ENCODE data around the gene UBE2Q1. TPM values are rescaled to one million over a fixed set of nuclear protein-coding genes. Genes with fewer than 3 reads are reported as not detected.

The UBE2Q1 gene
- total RNA-seq, 1 donor from 2014 or later: 88.3 TPM

DNA sequence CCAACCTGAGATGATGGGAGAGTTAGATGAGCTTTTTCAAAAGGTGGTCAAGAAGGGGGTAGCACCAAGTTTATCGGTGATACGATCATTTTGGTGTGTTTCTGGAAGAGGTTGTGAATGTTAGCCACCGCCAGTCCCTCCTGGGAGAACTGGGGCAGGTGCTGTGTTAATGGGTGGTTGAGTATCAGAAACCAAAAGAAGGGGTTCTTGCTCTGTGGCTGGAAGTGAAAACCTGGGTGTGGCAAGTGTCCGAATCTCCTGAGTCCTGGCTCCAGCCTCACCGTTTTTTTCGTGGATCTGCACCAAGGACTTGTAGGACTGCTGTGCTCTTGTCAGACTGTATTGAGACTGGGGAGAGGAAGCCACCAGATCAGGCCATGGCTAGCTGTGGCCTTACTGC, 7.8 kb downstream of the UBE2Q1 start:
- no peak overlapping the region for H3K27ac Mint-ChIP-seq
- H3K27me3 Mint-ChIP-seq: no peaks in the 10 kb centered on the region
- TF ChIP-seq, protein P1, sequence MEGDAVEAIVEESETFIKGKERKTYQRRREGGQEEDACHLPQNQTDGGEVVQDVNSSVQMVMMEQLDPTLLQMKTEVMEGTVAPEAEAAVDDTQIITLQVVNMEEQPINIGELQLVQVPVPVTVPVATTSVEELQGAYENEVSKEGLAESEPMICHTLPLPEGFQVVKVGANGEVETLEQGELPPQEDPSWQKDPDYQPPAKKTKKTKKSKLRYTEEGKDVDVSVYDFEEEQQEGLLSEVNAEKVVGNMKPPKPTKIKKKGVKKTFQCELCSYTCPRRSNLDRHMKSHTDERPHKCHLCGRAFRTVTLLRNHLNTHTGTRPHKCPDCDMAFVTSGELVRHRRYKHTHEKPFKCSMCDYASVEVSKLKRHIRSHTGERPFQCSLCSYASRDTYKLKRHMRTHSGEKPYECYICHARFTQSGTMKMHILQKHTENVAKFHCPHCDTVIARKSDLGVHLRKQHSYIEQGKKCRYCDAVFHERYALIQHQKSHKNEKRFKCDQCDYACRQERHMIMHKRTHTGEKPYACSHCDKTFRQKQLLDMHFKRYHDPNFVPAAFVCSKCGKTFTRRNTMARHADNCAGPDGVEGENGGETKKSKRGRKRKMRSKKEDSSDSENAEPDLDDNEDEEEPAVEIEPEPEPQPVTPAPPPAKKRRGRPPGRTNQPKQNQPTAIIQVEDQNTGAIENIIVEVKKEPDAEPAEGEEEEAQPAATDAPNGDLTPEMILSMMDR (IDR thresholded peaks at IDR 0.05; ENCODE audit: unreplicated experiment): no peak

DNA sequence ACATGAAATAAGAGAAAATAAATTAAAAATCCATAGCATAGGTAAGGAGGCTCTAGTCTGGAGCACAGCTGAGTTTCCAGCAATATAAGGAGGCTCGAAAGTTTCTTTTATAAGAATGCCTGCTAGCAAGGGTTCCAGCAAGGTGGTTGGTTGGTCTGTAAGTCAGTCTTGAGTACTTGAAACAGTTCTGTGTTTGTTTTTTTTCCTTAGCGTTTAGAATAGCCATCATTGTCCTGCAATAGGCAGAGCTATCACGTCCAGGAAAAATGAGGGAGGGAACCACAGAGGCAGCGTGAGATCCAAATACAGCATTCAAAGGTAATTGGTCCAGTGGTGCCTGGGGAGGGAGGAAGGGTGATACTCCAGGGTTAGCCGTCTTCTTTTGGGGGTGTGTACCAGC, 8.4 kb downstream of the UBE2Q1 start:
- no peak for DNase-seq (ENCODE audit: low spot score, unreplicated experiment)
- Mint-ChIP-seq H3K4me1 (ENCODE audit: low read depth) (peaks cover 30% of the 10 kb centered on the region), H3K9me3 (ENCODE audit: low read depth) (no peaks in the 10 kb centered on the region), H3K36me3 (ENCODE audit: insufficient read depth) (peaks cover 30% of the 10 kb centered on the region), H3K4me3 (ENCODE audit: low read depth) (no peak overlapping the region), H3K27me3 (no peaks in the 10 kb centered on the region), H3K27ac (no peak overlapping the region)
- TF ChIP-seq, protein P1 (IDR thresholded peaks at IDR 0.05; ENCODE audit: unreplicated experiment): no peak

More for the DNA sequence above, 7.8 kb downstream of the UBE2Q1 start:
- H3K9me3 Mint-ChIP-seq (ENCODE audit: low read depth): no peaks in the 10 kb centered on the region
- peaks cover 31% of the 10 kb centered on the region for H3K36me3 Mint-ChIP-seq (ENCODE audit: insufficient read depth)
- no peak overlapping the region for H3K4me3 Mint-ChIP-seq (ENCODE audit: low read depth)
- DNase-seq (ENCODE audit: low spot score, unreplicated experiment): no peak
- peaks cover 30% of the 10 kb centered on the region for H3K4me1 Mint-ChIP-seq (ENCODE audit: low read depth)

DNA sequence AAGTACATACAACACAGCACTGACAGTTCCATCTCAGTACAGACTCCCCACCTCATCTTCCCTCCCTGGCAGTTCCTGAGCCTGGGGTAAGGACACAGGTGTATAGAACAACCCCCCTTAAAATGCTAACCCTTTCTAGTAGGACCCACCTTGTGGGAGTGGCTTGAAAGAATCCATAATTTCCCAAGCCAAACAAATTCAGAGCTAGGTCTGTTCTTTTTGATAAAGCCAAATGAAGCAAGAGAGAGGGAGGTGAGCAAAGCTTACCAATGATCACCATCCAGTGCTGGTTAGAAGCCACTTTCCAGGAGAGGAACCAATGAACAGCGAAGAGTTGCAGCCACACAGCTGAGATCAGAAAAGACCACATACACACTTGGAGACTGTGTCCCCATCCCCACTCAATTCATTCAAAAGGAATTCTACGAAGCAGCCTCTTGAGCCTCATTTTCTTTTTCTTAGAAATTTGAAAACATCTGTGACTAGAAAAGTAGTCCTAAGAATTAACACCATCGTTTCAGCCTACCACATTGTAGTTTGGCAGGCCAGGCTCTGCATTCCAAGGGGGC, 9.2 kb downstream of the UBE2Q1 start:
- H3K27me3 Mint-ChIP-seq: peaks cover 7% of the 10 kb centered on the region
- peaks cover 30% of the 10 kb centered on the region for H3K4me1 Mint-ChIP-seq (ENCODE audit: low read depth)
- H3K27ac Mint-ChIP-seq: peak overlapping the region; percentile 70
- no peak overlapping the region for H3K4me3 Mint-ChIP-seq (ENCODE audit: low read depth)
- H3K9me3 Mint-ChIP-seq (ENCODE audit: low read depth): no peaks in the 10 kb centered on the region
- peaks cover 26% of the 10 kb centered on the region for H3K36me3 Mint-ChIP-seq (ENCODE audit: insufficient read depth)
- no peak for DNase-seq (ENCODE audit: low spot score, unreplicated experiment)
- TF ChIP-seq, protein P1 (IDR thresholded peaks at IDR 0.05; ENCODE audit: unreplicated experiment): no peak

DNA sequence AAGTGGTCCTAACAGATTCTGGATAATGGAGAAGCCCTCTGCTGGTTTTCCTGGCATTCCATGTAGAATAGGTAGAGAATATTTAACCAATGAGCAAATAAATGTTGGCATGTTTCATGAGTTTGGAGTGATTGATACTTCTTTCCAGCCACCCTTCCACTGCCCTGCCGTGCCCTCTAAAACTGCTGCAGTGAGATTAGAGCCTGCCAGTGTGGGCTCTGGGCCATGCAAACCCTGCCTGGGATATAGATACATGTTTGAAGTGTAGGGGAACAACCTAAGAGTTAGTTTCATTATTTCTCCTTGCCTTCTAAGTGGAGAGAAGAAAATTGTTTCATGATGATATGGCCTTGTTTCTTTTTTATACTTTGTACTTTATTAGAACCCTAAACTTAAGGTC, 10.4 kb downstream of the UBE2Q1 start:
- H3K27me3 Mint-ChIP-seq: peaks cover 13% of the 10 kb centered on the region
- no peak overlapping the region for H3K27ac Mint-ChIP-seq
- H3K36me3 Mint-ChIP-seq (ENCODE audit: insufficient read depth): peaks cover 19% of the 10 kb centered on the region
- TF ChIP-seq, protein P1 (IDR thresholded peaks at IDR 0.05; ENCODE audit: unreplicated experiment): no peak
- H3K4me3 Mint-ChIP-seq (ENCODE audit: low read depth): peak overlapping the region; percentile 1
- DNase-seq (ENCODE audit: low spot score, unreplicated experiment): no peak
- H3K9me3 Mint-ChIP-seq (ENCODE audit: low read depth): no peaks in the 10 kb centered on the region
- peaks cover 30% of the 10 kb centered on the region for H3K4me1 Mint-ChIP-seq (ENCODE audit: low read depth)

DNA sequence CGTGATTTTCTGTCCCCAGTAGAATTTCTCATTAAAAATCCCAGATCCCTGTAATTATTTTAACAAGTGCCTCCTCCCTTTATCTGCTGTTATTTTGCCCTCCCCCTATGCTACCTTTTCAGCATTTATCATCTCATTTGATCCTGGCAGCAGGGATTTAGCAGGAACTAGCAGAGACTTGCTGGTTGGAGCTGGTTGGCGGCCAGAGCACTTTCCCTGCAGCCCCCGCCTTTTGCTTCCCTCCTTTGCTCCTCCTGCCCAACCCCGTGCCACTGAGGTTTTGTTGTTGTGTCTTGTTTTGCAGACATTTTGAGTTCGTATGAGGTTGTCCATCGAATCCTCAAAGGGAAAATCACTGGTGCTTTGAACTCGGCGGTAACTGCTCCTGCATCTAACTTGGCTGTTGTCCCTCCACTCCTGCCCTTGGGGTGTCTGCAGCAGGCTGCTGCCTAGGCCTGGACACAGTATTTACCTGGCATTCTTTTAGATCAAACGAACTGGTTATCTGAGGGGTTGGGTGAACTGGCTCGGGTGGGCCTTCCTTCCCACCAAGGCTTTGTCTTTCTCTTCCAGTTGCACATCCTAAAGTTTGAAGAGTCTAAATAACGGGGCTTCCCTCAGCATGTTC, 11.2 kb downstream of the UBE2Q1 start:
- TF ChIP-seq, protein P1 (IDR thresholded peaks at IDR 0.05; ENCODE audit: unreplicated experiment): no peak
- Mint-ChIP-seq H3K27me3 (peaks cover 15% of the 10 kb centered on the region), H3K4me3 (ENCODE audit: low read depth) (no peak overlapping the region), H3K9me3 (ENCODE audit: low read depth) (no peaks in the 10 kb centered on the region), H3K27ac (peak overlapping the region; percentile 10), H3K4me1 (ENCODE audit: low read depth) (peaks cover 30% of the 10 kb centered on the region), H3K36me3 (ENCODE audit: insufficient read depth) (peaks cover 17% of the 10 kb centered on the region)
- DNase-seq (ENCODE audit: low spot score, unreplicated experiment): no peak

Measured in progenitor cell of endocrine pancreas (in vitro differentiated cells).